Uterus (tissue), 4 donors: ENCODE results near the gene TM9SF3. TPM values are rescaled to one million over a fixed set of nuclear protein-coding genes. Genes with fewer than 3 reads are reported as not detected.

ENCODE experiments used
- DNase-seq, 2 donors: peaks; one replicate each; pipeline ENCODE4 v3.0.0-alpha.2; 2019 to 2020
- H3K27ac ChIP-seq, 2 donors: fragments of 200-600 bp; sonication (generic); 1 replicate in 1 of 2; 2 replicates in 1 of 2; pipeline ENCODE4 v1.5.1; 2016 to 2018
- H3K27me3 ChIP-seq, 2 donors: fragments of 200-600 bp; sonication (generic); one replicate each; pipeline ENCODE4 v1.5.1; 2018 to 2019; ENCODE audit warnings: control low read depth in 1 of 2
- H3K36me3 ChIP-seq, 2 donors: fragments of 200-600 bp; sonication (generic); one replicate each; pipeline ENCODE4 v1.5.1; 2019; ENCODE audit warnings: control low read depth in 1 of 2
- H3K4me1 ChIP-seq, 2 donors: fragments of 200-600 bp; sonication (generic); one replicate each; pipeline ENCODE4 v1.5.1; 2018 to 2019; ENCODE audit warnings: control low read depth in 1 of 2
- H3K4me3 ChIP-seq, 2 donors: fragments of 200-600 bp; sonication (generic); 1 replicate in 1 of 2; 2 replicates in 1 of 2; pipeline ENCODE4 v1.5.1; 2018 to 2019; ENCODE audit warnings: mild to moderate bottlenecking in 1 of 2
- H3K9me3 ChIP-seq, 2 donors: fragments of 200-600 bp; sonication (generic); one replicate each; pipeline ENCODE4 v1.5.1; 2019; ENCODE audit warnings: control low read depth in 1 of 2
- CTCF ChIP-seq, 4 experiments: fragments of 200-600 bp in 2 of 4; fragments of 450-650 bp in 2 of 4; sonication (generic) in 2 of 4; IDR thresholded peaks; one replicate each; pipeline ENCODE4 v1.5.1; 2016 to 2019; ENCODE audit warnings: antibody characterized with exemption in 4 of 4, mild to moderate bottlenecking in 2 of 4, moderate library complexity in 1 of 4
- POLR2A ChIP-seq, 2 donors: fragments of 450-650 bp; IDR thresholded peaks; one replicate each; pipeline ENCODE4 v1.6.1; 2016; ENCODE audit warnings: antibody characterized with exemption in 2 of 2, mild to moderate bottlenecking in 1 of 2, moderate library complexity in 1 of 2
- intact Hi-C: fragments of 100-400 bp; cut with DNase I; formaldehyde crosslinking; loops from one replicate; pipeline ENCODE4 v1.15.1; 2023; ENCODE audit warnings: low total_unique reads
- total RNA-seq, 4 donors: library from RNA; depleted of rRNA in 3 of 4; stranded (reverse); fragments of >200 nt in 3 of 4; gene quantifications; one replicate each; pipeline versions ENCODE4 v1.1.0 to v1.2.4, GENCODE V29; 2014 to 2023
- donor health status: DM: yes; HTN: yes; CAD: no.

The TM9SF3 gene
- total RNA-seq, 4 donors from 2014 or later = 86.8 to 210 (median 113) TPM

- Histone ChIP-seq H3K4me1 (no peaks in the 10 kb centered on the region), H3K36me3 (no peaks in the 10 kb centered on the region), H3K9me3 (no peaks in the 10 kb centered on the region), H3K4me3 (no peak overlapping the region), H3K27ac (no peak overlapping the region), H3K27me3 (no peaks in the 10 kb centered on the region)
- intact Hi-C loops = no loop called here
- no peak for TF ChIP-seq POLR2A (IDR thresholded peaks at IDR 0.05)
- TF ChIP-seq CTCF (IDR thresholded peaks at IDR 0.05) = no peak
- DNase-seq = no peak
These were observed 22.7 kb upstream of the TM9SF3 start for GRCh38 chr10:96609510-96609909.

DNA sequence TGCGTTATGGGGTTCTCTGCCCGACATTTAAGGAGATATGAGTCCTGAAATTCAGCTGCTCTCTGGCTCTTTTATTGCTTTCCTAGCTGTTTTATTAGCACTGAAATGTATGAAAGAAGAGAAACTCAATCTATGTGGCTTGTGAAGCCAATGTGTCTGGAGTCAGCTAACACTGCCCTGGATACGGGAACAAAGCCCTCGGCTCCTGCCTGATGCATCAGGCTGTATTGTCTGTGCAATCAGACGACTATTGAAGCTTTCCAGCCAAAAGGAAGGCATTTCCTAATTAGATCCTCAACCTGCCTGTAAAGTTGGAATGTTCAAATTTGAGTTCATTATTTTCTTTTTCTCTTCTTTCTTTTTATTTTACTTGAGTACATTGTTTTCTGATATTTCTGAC, 22.0 kb upstream of the TM9SF3 start:
- H3K36me3 ChIP-seq = no peaks in the 10 kb centered on the region
- no peaks in the 10 kb centered on the region for H3K9me3 ChIP-seq
- no peaks in the 10 kb centered on the region for H3K4me1 ChIP-seq
- H3K27ac ChIP-seq = no peak overlapping the region
- TF ChIP-seq POLR2A (IDR thresholded peaks at IDR 0.05) = no peak
- no peak for TF ChIP-seq CTCF (IDR thresholded peaks at IDR 0.05)
- H3K27me3 ChIP-seq = no peaks in the 10 kb centered on the region
- no peak overlapping the region for H3K4me3 ChIP-seq
- intact Hi-C loops = no loop called here
- DNase-seq = no peak

GRCh38 chr10:96608262-96608661, 21.4 kb upstream of the TM9SF3 start:
- no peak overlapping the region for H3K27ac ChIP-seq
- TF ChIP-seq POLR2A (IDR thresholded peaks at IDR 0.05) = no peak
- no peak for TF ChIP-seq CTCF (IDR thresholded peaks at IDR 0.05)
- DNase-seq = no peak
- H3K4me3 ChIP-seq = no peak overlapping the region
- H3K4me1 ChIP-seq = no peaks in the 10 kb centered on the region
- no peaks in the 10 kb centered on the region for H3K36me3 ChIP-seq
- no peaks in the 10 kb centered on the region for H3K27me3 ChIP-seq
- intact Hi-C loops = no loop called here
- no peaks in the 10 kb centered on the region for H3K9me3 ChIP-seq

DNA sequence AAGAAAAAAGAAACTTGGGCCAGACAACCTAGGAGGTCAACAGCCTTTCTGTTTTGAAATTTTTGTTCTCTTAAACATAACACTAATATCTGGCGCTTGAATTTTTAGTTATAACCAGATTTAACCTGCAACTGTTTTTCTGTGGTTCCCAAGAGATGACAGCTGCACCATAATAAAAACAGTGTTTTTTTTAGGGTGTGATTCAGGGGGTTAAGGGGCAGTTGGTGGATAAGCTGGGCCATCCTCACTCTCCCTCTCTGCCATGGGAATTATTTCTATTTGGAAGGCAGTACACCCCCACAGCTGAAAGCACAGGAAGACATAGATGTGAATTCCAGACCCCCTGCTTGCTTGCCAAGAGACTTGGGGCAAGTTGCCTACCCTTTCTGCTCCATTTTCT, 20.1 kb upstream of the TM9SF3 start:
- no peaks in the 10 kb centered on the region for H3K36me3 ChIP-seq
- H3K4me3 ChIP-seq = no peak overlapping the region
- DNase-seq = no peak
- no peaks in the 10 kb centered on the region for H3K27me3 ChIP-seq
- no peaks in the 10 kb centered on the region for H3K9me3 ChIP-seq
- H3K4me1 ChIP-seq = no peaks in the 10 kb centered on the region
- TF ChIP-seq CTCF (IDR thresholded peaks at IDR 0.05) = no peak
- TF ChIP-seq POLR2A (IDR thresholded peaks at IDR 0.05) = no peak
- H3K27ac ChIP-seq = no peak overlapping the region
- intact Hi-C loops = no loop called here

DNA sequence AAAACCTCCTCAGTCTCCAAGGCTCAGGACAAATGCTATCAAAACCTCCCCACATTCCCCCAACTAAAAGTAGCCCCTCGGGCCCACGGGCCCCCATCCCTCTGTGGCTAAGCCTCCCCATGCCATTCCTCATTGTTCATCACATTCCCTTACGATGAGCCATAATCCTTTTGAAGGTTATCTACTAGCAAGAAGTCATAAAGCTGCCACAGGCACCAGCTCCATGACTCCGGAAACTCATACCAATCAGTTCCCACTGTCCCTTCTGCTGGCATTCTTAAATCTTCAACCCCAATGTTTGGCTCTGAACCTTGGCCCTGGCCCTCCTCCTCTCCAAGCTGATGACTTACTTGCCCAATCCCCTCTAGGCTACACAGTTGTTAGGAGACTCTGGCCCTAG, 19.4 kb upstream of the TM9SF3 start:
- H3K27me3 ChIP-seq = no peaks in the 10 kb centered on the region
- no peaks in the 10 kb centered on the region for H3K4me1 ChIP-seq
- no peak overlapping the region for H3K4me3 ChIP-seq
- no peak overlapping the region for H3K27ac ChIP-seq
- TF ChIP-seq CTCF (IDR thresholded peaks at IDR 0.05) = no peak
- no peak for TF ChIP-seq POLR2A (IDR thresholded peaks at IDR 0.05)
- H3K36me3 ChIP-seq = no peaks in the 10 kb centered on the region
- no peaks in the 10 kb centered on the region for H3K9me3 ChIP-seq
- intact Hi-C loops = no loop called here
- no peak for DNase-seq
